H9 (cell line): ENCODE measurements around the gene NEDD4L. TPM values are rescaled to one million over a fixed set of nuclear protein-coding genes. Genes with fewer than 3 reads are reported as not detected.

Experiments used
- DNase-seq: peaks from one replicate; pipeline ENCODE4 v3.0.0-alpha.2; 2017
- H2AFZ ChIP-seq: one replicate; pipeline ENCODE4 v1.6.1; 2013; ENCODE audit warnings: mild to moderate bottlenecking, low read length, control low read depth, moderate library complexity
- H2AK5ac ChIP-seq: 2 replicates; pipeline ENCODE4 v1.6.1; 2013; ENCODE audit warnings: low read length, control low read depth, mixed read lengths; ENCODE audit not compliant: insufficient read length
- H2BK120ac ChIP-seq: one replicate; pipeline ENCODE4 v1.6.1; 2013; ENCODE audit warnings: low read depth, mild to moderate bottlenecking, low read length, control low read depth, inconsistent platforms; ENCODE audit not compliant: poor library complexity, severe bottlenecking
- H2BK12ac ChIP-seq: 2 replicates; pipeline ENCODE4 v1.6.1; 2013; ENCODE audit warnings: low read length, control low read depth, mixed read lengths, low read depth; ENCODE audit not compliant: insufficient read length
- H2BK15ac ChIP-seq: 2 replicates; pipeline ENCODE4 v1.6.1; 2013; ENCODE audit warnings: low read depth, low read length, control low read depth
- H2BK20ac ChIP-seq: one replicate; pipeline ENCODE4 v1.6.1; 2013; ENCODE audit warnings: low read depth, mild to moderate bottlenecking, low read length, control low read depth, inconsistent platforms; ENCODE audit not compliant: poor library complexity, severe bottlenecking
- H2BK5ac ChIP-seq: 2 replicates; pipeline ENCODE4 v1.6.1; 2013; ENCODE audit warnings: low read length, control low read depth, mixed read lengths; ENCODE audit not compliant: insufficient read length
- H3K14ac ChIP-seq: 2 replicates; pipeline ENCODE4 v1.6.1; 2013; ENCODE audit warnings: low read length, control low read depth; ENCODE audit not compliant: insufficient read depth
- H3K18ac ChIP-seq: 2 replicates; pipeline ENCODE4 v1.6.1; 2013; ENCODE audit warnings: low read depth, mild to moderate bottlenecking, mixed read lengths, low read length, control low read depth; ENCODE audit not compliant: insufficient read length
- H3K23ac ChIP-seq: 2 replicates; pipeline ENCODE4 v1.6.1; 2013; ENCODE audit warnings: low read length, control low read depth, mixed read lengths, low read depth; ENCODE audit not compliant: insufficient read length
- H3K23me2 ChIP-seq: 2 replicates; pipeline ENCODE4 v1.6.1; 2013; ENCODE audit warnings: low read depth, mild to moderate bottlenecking, mixed read lengths, low read length, control low read depth; ENCODE audit not compliant: insufficient read length, poor library complexity, severe bottlenecking
- H3K27ac ChIP-seq: 2 replicates; pipeline ENCODE4 v1.5.1; 2013; ENCODE audit warnings: low read length, control low read depth, mixed read lengths, low read depth; ENCODE audit not compliant: insufficient read length
- H3K27me3 ChIP-seq: 2 replicates; pipeline ENCODE4 v1.6.1; 2013; ENCODE audit warnings: low read length, control low read depth, inconsistent platforms; ENCODE audit not compliant: insufficient read depth
- H3K4ac ChIP-seq: 2 replicates; pipeline ENCODE4 v1.6.1; 2013; ENCODE audit warnings: low read depth, mild to moderate bottlenecking, control low read depth, inconsistent platforms, low read length, moderate library complexity
- H3K4me1 ChIP-seq: 2 replicates; pipeline ENCODE4 v1.6.1; 2013; ENCODE audit warnings: low read length, control low read depth, inconsistent platforms; ENCODE audit not compliant: insufficient read depth
- H3K4me2 ChIP-seq: 2 replicates; pipeline ENCODE4 v1.6.1; 2013; ENCODE audit warnings: low read length, control low read depth, mixed read lengths; ENCODE audit not compliant: insufficient read length, insufficient read depth
- H3K56ac ChIP-seq: 2 replicates; pipeline ENCODE4 v1.6.1; 2013; ENCODE audit warnings: low read depth, mild to moderate bottlenecking, mixed read lengths, low read length, control low read depth; ENCODE audit not compliant: insufficient read length
- H3K79me1 ChIP-seq: 2 replicates; pipeline ENCODE4 v1.6.1; 2013; ENCODE audit warnings: low read depth, mild to moderate bottlenecking, moderate library complexity, low read length, control low read depth, inconsistent platforms; ENCODE audit not compliant: insufficient read depth, poor library complexity, severe bottlenecking
- H3K79me2 ChIP-seq: 2 replicates; pipeline ENCODE4 v1.6.1; 2013; ENCODE audit warnings: low read length, control low read depth, inconsistent platforms; ENCODE audit not compliant: insufficient read depth
- H3K9ac ChIP-seq: 2 replicates; pipeline ENCODE4 v1.6.1; 2013; ENCODE audit warnings: low read length, control low read depth, mixed read lengths; ENCODE audit not compliant: insufficient read length; ENCODE audit errors: extremely low read depth
- H3K9me3 ChIP-seq: one replicate; pipeline ENCODE4 v1.6.1; 2013; ENCODE audit warnings: low read depth, low read length, inconsistent platforms; ENCODE audit not compliant: control insufficient read depth
- H3T11ph ChIP-seq: one replicate; pipeline ENCODE4 v1.6.1; 2013; ENCODE audit warnings: mild to moderate bottlenecking, low read length, control low read depth, inconsistent platforms
- H4K20me1 ChIP-seq: one replicate; pipeline ENCODE4 v1.6.1; 2013; ENCODE audit not compliant: control insufficient read depth, insufficient read length, insufficient read depth
- H4K5ac ChIP-seq: 2 replicates; pipeline ENCODE4 v1.6.1; 2013; ENCODE audit warnings: low read depth, mild to moderate bottlenecking, mixed read lengths, low read length, control low read depth; ENCODE audit not compliant: insufficient read length
- H4K8ac ChIP-seq: replicated peaks from 2 replicates; pipeline ENCODE4 v1.6.1; 2013; ENCODE audit warnings: low read length, control low read depth, mixed read lengths, low read depth; ENCODE audit not compliant: insufficient read length
- H4K91ac ChIP-seq: 2 replicates; pipeline ENCODE4 v1.6.1; 2013; ENCODE audit warnings: low read depth, mild to moderate bottlenecking, moderate library complexity, mixed read lengths, low read length, control low read depth; ENCODE audit not compliant: insufficient read length
- H3K27ac Mint-ChIP-seq, 3 experiments: 2 replicates in 2 of 3; 3 replicates in 1 of 3; pipeline ENCODE4 v1.8.0; 2020 to 2021; ENCODE audit warnings: mixed read lengths in 3 of 3, mild to moderate bottlenecking in 1 of 3, moderate library complexity in 1 of 3
- H3K27me3 Mint-ChIP-seq: 2 replicates; pipeline ENCODE4 v1.8.0; 2021; ENCODE audit warnings: low read depth, mild to moderate bottlenecking, moderate library complexity, mixed read lengths
- H3K36me3 Mint-ChIP-seq, 3 experiments: 2 replicates in 2 of 3; 3 replicates in 1 of 3; pipeline ENCODE4 v1.8.0; 2020 to 2021; ENCODE audit warnings: low read depth in 3 of 3, mixed read lengths in 3 of 3; ENCODE audit not compliant: insufficient read depth in 1 of 3
- H3K4me1 Mint-ChIP-seq, 2 experiments: 2 replicates each; pipeline ENCODE4 v1.8.0; 2020; ENCODE audit warnings: mixed read lengths in 2 of 2
- H3K4me3 Mint-ChIP-seq, 2 experiments: 2 replicates in 1 of 2; 3 replicates in 1 of 2; pipeline ENCODE4 v1.8.0; 2020 to 2021; ENCODE audit warnings: mild to moderate bottlenecking in 2 of 2, mixed read lengths in 2 of 2, moderate library complexity in 1 of 2
- H3K9me3 Mint-ChIP-seq, 2 experiments: 2 replicates in 1 of 2; 3 replicates in 1 of 2; pipeline ENCODE4 v1.8.0; 2020; ENCODE audit warnings: mild to moderate bottlenecking in 2 of 2, mixed read lengths in 2 of 2, moderate library complexity in 1 of 2
- WGBS: extraction: QIAGEN DNeasy Blood & Tissue Kit; methylation state at CpG from one replicate; pipeline ENCODE4 v1.1.7; 2013; ENCODE audit warnings: missing lambda C conversion rate, low lambda C conversion rate, mixed read lengths; ENCODE audit not compliant: insufficient read length; ENCODE audit errors: extremely low coverage; 5-methylcytosine and 5-hydroxymethylcytosine counted together
- total RNA-seq: library from RNA; stranded (reverse); gene quantifications from 2 replicates; pipeline ENCODE4 v1.2.1, GENCODE V29; 2021
- TF ChIP-seq, protein P1 (sequence below): fragments of 200-600 bp; sonication (generic); conservative IDR thresholded peaks from 3 replicates; pipeline ENCODE4 v1.8.0; 2021; ENCODE audit warnings: antibody characterized with exemption, mild to moderate bottlenecking

NEDD4L gene
- total RNA-seq, 1 experiment from 2014 or later = 76.3 TPM

DNA sequence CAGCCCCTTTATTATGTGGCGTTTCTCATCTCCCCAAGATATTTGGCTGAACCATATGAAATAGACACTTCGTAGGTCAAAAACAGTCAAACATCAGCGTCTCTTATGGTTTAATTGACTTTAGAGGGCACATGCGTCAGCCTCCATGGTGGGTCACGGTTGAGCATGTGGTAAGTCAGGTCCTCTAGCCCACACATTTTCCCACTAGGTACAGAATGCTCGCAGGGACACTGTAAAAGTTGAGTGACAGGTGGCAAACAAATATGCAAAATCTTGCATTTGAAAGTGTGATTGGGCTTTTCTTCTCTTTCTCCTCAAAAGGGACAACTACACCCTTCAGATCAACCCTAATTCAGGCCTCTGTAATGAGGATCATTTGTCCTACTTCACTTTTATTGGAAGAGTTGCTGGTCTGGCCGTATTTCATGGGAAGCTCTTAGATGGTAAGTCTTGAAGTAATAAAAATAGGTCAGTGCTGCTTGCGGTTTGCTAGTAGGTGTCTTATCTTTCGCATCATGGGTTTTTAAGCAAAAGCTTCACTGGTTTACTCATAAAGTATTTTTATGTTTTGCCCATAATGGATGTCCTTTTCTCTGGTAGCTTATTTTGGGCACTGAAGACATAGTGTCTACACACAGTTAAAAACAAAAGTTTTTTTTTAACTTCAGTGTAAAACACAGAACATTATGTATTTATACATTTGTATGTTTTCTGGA, 323.6 kb downstream of the NEDD4L start:
- peaks cover 18 to 64% (median 43%) of the 10 kb centered on the region in 3 experiments; a peak in 6 of 7 replicates for H3K36me3 Mint-ChIP-seq
- no peaks in the 10 kb centered on the region for H3K9me3 ChIP-seq

More for the DNA sequence above, 323.6 kb downstream of the NEDD4L start:
- H2BK15ac ChIP-seq = no peak overlapping the region
- H3K79me1 ChIP-seq = no peaks in the 10 kb centered on the region
- H4K8ac ChIP-seq = no peak overlapping the region
- no CpG with 5 or more reads among the region's 9 CpGs for WGBS
- H2BK5ac ChIP-seq = no peak overlapping the region
- H3K27me3 ChIP-seq = no peaks in the 10 kb centered on the region
- no peak overlapping the region for H3K14ac ChIP-seq
- H3K9ac ChIP-seq = no peak overlapping the region
- Mint-ChIP-seq H3K4me3 (no peak overlapping the region), H3K27me3 (no peaks in the 10 kb centered on the region), H3K9me3 (no peaks in the 10 kb centered on the region), H3K4me1 (peaks cover 10 to 16% of the 10 kb centered on the region in 2 experiments), H3K27ac (0 out of 7 replicates have a peak overlapping the region, but pooled peaks of 1 of the 3 experiments have one; percentile 58)
- H3K18ac ChIP-seq = no peak overlapping the region
- H2AFZ ChIP-seq = no peak overlapping the region
- H3K23me2 ChIP-seq = no peaks in the 10 kb centered on the region
- H2AK5ac ChIP-seq = no peak overlapping the region
- no peak overlapping the region for H3K23ac ChIP-seq
- H2BK120ac ChIP-seq = no peak overlapping the region
- no peak overlapping the region for H3K4me2 ChIP-seq
- H4K5ac ChIP-seq = no peak overlapping the region
- H3K27ac ChIP-seq = no peak overlapping the region
- H3K4me1 ChIP-seq = no peaks in the 10 kb centered on the region
- H3T11ph ChIP-seq = no peak overlapping the region
- H3K79me2 ChIP-seq = no peaks in the 10 kb centered on the region
- no peak overlapping the region for H3K56ac ChIP-seq
- H2BK20ac ChIP-seq = no peak overlapping the region
- H3K4ac ChIP-seq = no peak overlapping the region
- no peak overlapping the region for H2BK12ac ChIP-seq
- H4K91ac ChIP-seq = no peak overlapping the region
- DNase-seq = no peak
- H4K20me1 ChIP-seq = no peaks in the 10 kb centered on the region
- TF ChIP-seq, protein P1, sequence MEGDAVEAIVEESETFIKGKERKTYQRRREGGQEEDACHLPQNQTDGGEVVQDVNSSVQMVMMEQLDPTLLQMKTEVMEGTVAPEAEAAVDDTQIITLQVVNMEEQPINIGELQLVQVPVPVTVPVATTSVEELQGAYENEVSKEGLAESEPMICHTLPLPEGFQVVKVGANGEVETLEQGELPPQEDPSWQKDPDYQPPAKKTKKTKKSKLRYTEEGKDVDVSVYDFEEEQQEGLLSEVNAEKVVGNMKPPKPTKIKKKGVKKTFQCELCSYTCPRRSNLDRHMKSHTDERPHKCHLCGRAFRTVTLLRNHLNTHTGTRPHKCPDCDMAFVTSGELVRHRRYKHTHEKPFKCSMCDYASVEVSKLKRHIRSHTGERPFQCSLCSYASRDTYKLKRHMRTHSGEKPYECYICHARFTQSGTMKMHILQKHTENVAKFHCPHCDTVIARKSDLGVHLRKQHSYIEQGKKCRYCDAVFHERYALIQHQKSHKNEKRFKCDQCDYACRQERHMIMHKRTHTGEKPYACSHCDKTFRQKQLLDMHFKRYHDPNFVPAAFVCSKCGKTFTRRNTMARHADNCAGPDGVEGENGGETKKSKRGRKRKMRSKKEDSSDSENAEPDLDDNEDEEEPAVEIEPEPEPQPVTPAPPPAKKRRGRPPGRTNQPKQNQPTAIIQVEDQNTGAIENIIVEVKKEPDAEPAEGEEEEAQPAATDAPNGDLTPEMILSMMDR = no peak
